ENCODE measurements around the gene MAN1C1.
A peak's percentile ranks its signal among the peaks of the same experiment; 100 is the strongest.
"Not testable (repeated sequence)": the region's sequence is repeated elsewhere in the genome, so short reads cannot be mapped to it uniquely, and the experiment has no call there.

Gene MAN1C1

GRCh38 chr1:25599969-25600610 is 16.5 kb upstream of the MAN1C1 start:
- Histone ChIP-seq H3K4me3 (ENCODE audit: low read depth in 1 of 5, low read length in 5 of 5) (no peak overlapping the region), H3K4me1 (ENCODE audit: control insufficient read depth in 5 of 5, insufficient read depth in 5 of 5, low read length in 5 of 5) (no peaks in the 10 kb centered on the region), H3K9ac (ENCODE audit: low read length in 5 of 5) (no peak overlapping the region), H3K9me3 (ENCODE audit: control insufficient read depth in 5 of 5, low read length in 5 of 5) (peaks cover 0 to 6% (median 5%) of the 10 kb centered on the region in 5 donors), H3K27ac (ENCODE audit: low read depth, low read length) (no peak overlapping the region), H3K36me3 (ENCODE audit: control insufficient read depth in 5 of 5, insufficient read depth in 5 of 5, low read length in 5 of 5) (no peaks in the 10 kb centered on the region), H3K27me3 (ENCODE audit: control insufficient read depth in 5 of 5, insufficient read depth in 4 of 5, low read length in 5 of 5) (no peaks in the 10 kb centered on the region)

GRCh38 chr1:25600971-25601699 is 15.5 kb upstream of the MAN1C1 start:
- H3K36me3 ChIP-seq (ENCODE audit: control insufficient read depth in 5 of 5, insufficient read depth in 5 of 5, low read length in 5 of 5); H3K27me3 ChIP-seq (ENCODE audit: control insufficient read depth in 5 of 5, insufficient read depth in 4 of 5, low read length in 5 of 5); H3K4me1 ChIP-seq (ENCODE audit: control insufficient read depth in 5 of 5, insufficient read depth in 5 of 5, low read length in 5 of 5); H3K4me3 ChIP-seq (ENCODE audit: low read depth in 1 of 5, low read length in 5 of 5); H3K9ac ChIP-seq (ENCODE audit: low read length in 5 of 5); H3K9me3 ChIP-seq (ENCODE audit: control insufficient read depth in 5 of 5, low read length in 5 of 5); H3K27ac ChIP-seq (ENCODE audit: low read depth, low read length): not testable (repeated sequence)

GRCh38 chr1:25603779-25604538 is 12.6 kb upstream of the MAN1C1 start:
- H3K9ac ChIP-seq (ENCODE audit: low read length in 5 of 5); H3K9me3 ChIP-seq (ENCODE audit: control insufficient read depth in 5 of 5, low read length in 5 of 5); H3K4me1 ChIP-seq (ENCODE audit: control insufficient read depth in 5 of 5, insufficient read depth in 5 of 5, low read length in 5 of 5); H3K27ac ChIP-seq (ENCODE audit: low read depth, low read length); H3K27me3 ChIP-seq (ENCODE audit: control insufficient read depth in 5 of 5, insufficient read depth in 4 of 5, low read length in 5 of 5); H3K36me3 ChIP-seq (ENCODE audit: control insufficient read depth in 5 of 5, insufficient read depth in 5 of 5, low read length in 5 of 5); H3K4me3 ChIP-seq (ENCODE audit: low read depth in 1 of 5, low read length in 5 of 5): not testable (repeated sequence)

- Histone ChIP-seq H3K36me3 (ENCODE audit: control insufficient read depth in 5 of 5, insufficient read depth in 5 of 5, low read length in 5 of 5) (no peaks in the 10 kb centered on the region), H3K9ac (ENCODE audit: low read length in 5 of 5) (no peak overlapping the region), H3K4me3 (ENCODE audit: low read depth in 1 of 5, low read length in 5 of 5) (no peak overlapping the region), H3K27me3 (ENCODE audit: control insufficient read depth in 5 of 5, insufficient read depth in 4 of 5, low read length in 5 of 5) (peaks cover 0 to 8% (median 0%) of the 10 kb centered on the region in 5 donors), H3K9me3 (ENCODE audit: control insufficient read depth in 5 of 5, low read length in 5 of 5) (no peaks in the 10 kb centered on the region), H3K27ac (ENCODE audit: low read depth, low read length) (no peak overlapping the region), H3K4me1 (ENCODE audit: control insufficient read depth in 5 of 5, insufficient read depth in 5 of 5, low read length in 5 of 5) (peaks cover 0 to 3% (median 3%) of the 10 kb centered on the region in 5 donors)
Measured at GRCh38 chr1:25607123-25607522, 9.5 kb upstream of the MAN1C1 start.

- peaks cover 0 to 3% (median 3%) of the 10 kb centered on the region in 5 donors for H3K4me1 ChIP-seq (ENCODE audit: control insufficient read depth in 5 of 5, insufficient read depth in 5 of 5, low read length in 5 of 5)
- peaks cover 0 to 8% (median 0%) of the 10 kb centered on the region in 5 donors for H3K27me3 ChIP-seq (ENCODE audit: control insufficient read depth in 5 of 5, insufficient read depth in 4 of 5, low read length in 5 of 5)
- H3K4me3 ChIP-seq (ENCODE audit: low read depth in 1 of 5, low read length in 5 of 5) = peak overlapping the region in 2 of 5 donors; percentile 38 to 57
- H3K9ac ChIP-seq (ENCODE audit: low read length in 5 of 5) = no peak overlapping the region
- no peaks in the 10 kb centered on the region for H3K36me3 ChIP-seq (ENCODE audit: control insufficient read depth in 5 of 5, insufficient read depth in 5 of 5, low read length in 5 of 5)
- H3K9me3 ChIP-seq (ENCODE audit: control insufficient read depth in 5 of 5, low read length in 5 of 5) = no peaks in the 10 kb centered on the region
- H3K27ac ChIP-seq (ENCODE audit: low read depth, low read length) = no peak overlapping the region
Measured at GRCh38 chr1:25608488-25609178, 8.0 kb upstream of the MAN1C1 start.

GRCh38 chr1:25609921-25610320 is 6.7 kb upstream of the MAN1C1 start:
- peaks cover 0 to 8% (median 0%) of the 10 kb centered on the region in 5 donors for H3K27me3 ChIP-seq (ENCODE audit: control insufficient read depth in 5 of 5, insufficient read depth in 4 of 5, low read length in 5 of 5)
- H3K9ac ChIP-seq (ENCODE audit: low read length in 5 of 5) = no peak overlapping the region
- no peaks in the 10 kb centered on the region for H3K9me3 ChIP-seq (ENCODE audit: control insufficient read depth in 5 of 5, low read length in 5 of 5)
- H3K36me3 ChIP-seq (ENCODE audit: control insufficient read depth in 5 of 5, insufficient read depth in 5 of 5, low read length in 5 of 5) = no peaks in the 10 kb centered on the region
- H3K27ac ChIP-seq (ENCODE audit: low read depth, low read length) = no peak overlapping the region
- no peak overlapping the region for H3K4me3 ChIP-seq (ENCODE audit: low read depth in 1 of 5, low read length in 5 of 5)
- peaks cover 0 to 3% (median 3%) of the 10 kb centered on the region in 5 donors for H3K4me1 ChIP-seq (ENCODE audit: control insufficient read depth in 5 of 5, insufficient read depth in 5 of 5, low read length in 5 of 5)

- no peak overlapping the region for H3K9ac ChIP-seq (ENCODE audit: low read length in 5 of 5)
- peaks cover 0 to 10% (median 8%) of the 10 kb centered on the region in 5 donors for H3K4me1 ChIP-seq (ENCODE audit: control insufficient read depth in 5 of 5, insufficient read depth in 5 of 5, low read length in 5 of 5)
- no peaks in the 10 kb centered on the region for H3K36me3 ChIP-seq (ENCODE audit: control insufficient read depth in 5 of 5, insufficient read depth in 5 of 5, low read length in 5 of 5)
- H3K27me3 ChIP-seq (ENCODE audit: control insufficient read depth in 5 of 5, insufficient read depth in 4 of 5, low read length in 5 of 5) = peaks cover 0 to 8% (median 0%) of the 10 kb centered on the region in 5 donors
- H3K9me3 ChIP-seq (ENCODE audit: control insufficient read depth in 5 of 5, low read length in 5 of 5) = no peaks in the 10 kb centered on the region
- H3K27ac ChIP-seq (ENCODE audit: low read depth, low read length) = no peak overlapping the region
- no peak overlapping the region for H3K4me3 ChIP-seq (ENCODE audit: low read depth in 1 of 5, low read length in 5 of 5)
Measured at GRCh38 chr1:25610822-25611630, 5.6 kb upstream of the MAN1C1 start.

- Histone ChIP-seq H3K9ac (ENCODE audit: low read length in 5 of 5) (no peak overlapping the region), H3K27me3 (ENCODE audit: control insufficient read depth in 5 of 5, insufficient read depth in 4 of 5, low read length in 5 of 5) (peaks cover 0 to 8% (median 0%) of the 10 kb centered on the region in 5 donors), H3K27ac (ENCODE audit: low read depth, low read length) (no peak overlapping the region), H3K4me3 (ENCODE audit: low read depth in 1 of 5, low read length in 5 of 5) (no peak overlapping the region), H3K9me3 (ENCODE audit: control insufficient read depth in 5 of 5, low read length in 5 of 5) (no peaks in the 10 kb centered on the region), H3K4me1 (ENCODE audit: control insufficient read depth in 5 of 5, insufficient read depth in 5 of 5, low read length in 5 of 5) (peaks cover 0 to 13% (median 12%) of the 10 kb centered on the region in 5 donors), H3K36me3 (ENCODE audit: control insufficient read depth in 5 of 5, insufficient read depth in 5 of 5, low read length in 5 of 5) (no peaks in the 10 kb centered on the region)
Measured at GRCh38 chr1:25611843-25612242, 4.7 kb upstream of the MAN1C1 start.

- H3K36me3 ChIP-seq (ENCODE audit: control insufficient read depth in 5 of 5, insufficient read depth in 5 of 5, low read length in 5 of 5) = no peaks in the 10 kb centered on the region
- no peak overlapping the region for H3K27ac ChIP-seq (ENCODE audit: low read depth, low read length)
- no peaks in the 10 kb centered on the region for H3K9me3 ChIP-seq (ENCODE audit: control insufficient read depth in 5 of 5, low read length in 5 of 5)
- H3K27me3 ChIP-seq (ENCODE audit: control insufficient read depth in 5 of 5, insufficient read depth in 4 of 5, low read length in 5 of 5) = peaks cover 0 to 8% (median 0%) of the 10 kb centered on the region in 5 donors
- no peak overlapping the region for H3K9ac ChIP-seq (ENCODE audit: low read length in 5 of 5)
- peaks cover 0 to 17% (median 13%) of the 10 kb centered on the region in 5 donors for H3K4me1 ChIP-seq (ENCODE audit: control insufficient read depth in 5 of 5, insufficient read depth in 5 of 5, low read length in 5 of 5)
- H3K4me3 ChIP-seq (ENCODE audit: low read depth in 1 of 5, low read length in 5 of 5) = no peak overlapping the region
Measured at GRCh38 chr1:25612421-25612820, 4.2 kb upstream of the MAN1C1 start.

Data from subcutaneous abdominal adipose tissue (tissue), 5 donors.